Anterior cingulate cortex (tissue), 58 donors: ENCODE measurements around the gene ZNF483.
"Not testable (repeated sequence)": the region's sequence is repeated elsewhere in the genome, so short reads cannot be mapped to it uniquely, and the experiment has no call there.

ENCODE experiments used
- DNase-seq, 58 donors: peaks; one replicate each; lab custom pipeline; 2025; lab: John Stamatoyannopoulos, UW

Gene ZNF483

DNA sequence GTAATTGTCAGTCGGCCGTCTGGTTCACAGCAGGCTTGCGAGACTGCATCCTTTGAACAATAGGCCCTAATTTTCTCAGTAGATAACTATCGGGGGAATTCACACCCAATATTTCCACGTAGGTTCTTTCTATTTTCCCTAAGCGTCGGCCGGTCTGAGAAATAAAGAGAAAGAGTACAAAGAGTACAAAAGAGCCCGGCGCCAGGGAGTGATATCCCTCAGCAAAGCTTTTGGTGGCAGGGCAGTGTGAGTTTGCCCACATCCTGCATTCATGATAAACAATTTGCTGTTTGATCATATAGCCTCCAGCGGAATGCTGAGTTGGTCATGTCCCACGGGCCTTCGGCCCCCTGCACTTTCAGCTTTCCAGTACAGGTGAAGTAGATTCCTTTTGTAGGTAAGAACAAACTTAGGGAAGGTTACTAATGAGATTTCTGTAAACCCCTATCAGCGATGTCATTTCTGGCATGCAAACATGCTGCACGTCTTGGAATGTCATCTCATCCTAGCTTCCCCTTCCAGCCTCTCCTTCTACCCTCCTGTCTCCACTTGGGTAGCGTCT, 79.2 kb downstream of the ZNF483 start:
- no peak for DNase-seq

DNA sequence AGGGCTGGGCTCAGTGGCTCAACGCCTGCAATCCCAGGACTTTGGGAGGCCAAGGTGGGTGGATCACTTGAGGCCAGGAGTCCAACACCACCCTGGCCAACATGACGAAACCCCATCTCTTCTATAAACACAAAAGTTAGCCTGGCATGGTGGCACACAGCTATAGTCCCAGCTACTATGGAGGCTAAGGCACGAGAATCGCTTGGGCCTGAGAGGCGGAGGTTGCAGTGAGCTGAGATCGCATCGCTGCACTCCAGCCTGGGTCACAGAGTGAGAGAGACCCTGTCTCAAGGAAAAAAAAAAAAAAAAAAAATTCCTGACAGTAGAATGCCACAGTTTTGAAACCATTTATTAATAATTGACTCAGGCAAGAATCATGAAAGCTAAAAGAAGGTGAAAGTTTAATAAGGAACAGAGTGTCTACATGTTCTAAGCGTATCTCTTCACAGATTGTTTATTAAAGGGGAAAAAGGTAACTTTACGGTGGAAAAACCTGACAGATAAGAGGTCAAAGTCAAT, 80.1 kb downstream of the ZNF483 start:
- DNase-seq = no peak

DNA sequence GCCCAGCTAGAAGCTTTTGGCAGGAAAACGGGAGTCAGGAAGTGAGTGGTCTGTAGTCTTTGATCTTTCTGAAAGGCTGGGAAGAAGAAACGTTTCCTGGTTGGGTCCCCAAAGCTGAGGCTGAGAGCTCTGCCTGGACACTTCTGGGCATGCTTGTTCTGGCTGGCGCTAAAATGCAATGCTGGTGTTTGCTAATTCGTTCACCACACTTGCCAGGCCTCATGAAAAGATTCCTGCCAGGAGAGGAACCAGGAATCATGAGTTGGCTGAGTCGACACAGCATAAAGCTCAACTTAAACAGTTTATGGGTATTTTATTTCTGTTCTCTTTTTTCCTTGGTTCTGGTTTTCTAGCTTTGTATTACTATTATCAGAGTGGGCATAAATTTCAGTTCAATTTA, 85.2 kb downstream of the ZNF483 start:
- DNase-seq = no peak

DNA sequence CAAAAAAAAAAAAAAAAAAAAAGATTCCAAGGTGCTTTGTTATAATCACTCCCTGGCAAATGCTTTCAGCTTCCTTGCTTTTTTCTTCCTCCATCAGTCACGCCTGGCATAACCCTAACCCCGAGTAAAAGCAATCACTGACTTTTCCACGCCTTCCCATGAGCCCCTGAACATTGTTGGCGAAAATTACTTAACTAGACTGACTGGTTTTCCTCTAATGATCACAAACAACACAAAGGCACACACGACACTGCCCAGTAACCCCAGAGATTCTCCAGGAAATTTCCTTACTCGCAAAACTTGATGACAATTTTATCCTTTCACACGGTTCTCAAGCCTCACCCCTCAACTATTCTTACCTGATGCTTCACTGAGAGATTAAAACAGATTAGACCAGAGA, 85.9 kb downstream of the ZNF483 start:
- DNase-seq = no peak

DNA sequence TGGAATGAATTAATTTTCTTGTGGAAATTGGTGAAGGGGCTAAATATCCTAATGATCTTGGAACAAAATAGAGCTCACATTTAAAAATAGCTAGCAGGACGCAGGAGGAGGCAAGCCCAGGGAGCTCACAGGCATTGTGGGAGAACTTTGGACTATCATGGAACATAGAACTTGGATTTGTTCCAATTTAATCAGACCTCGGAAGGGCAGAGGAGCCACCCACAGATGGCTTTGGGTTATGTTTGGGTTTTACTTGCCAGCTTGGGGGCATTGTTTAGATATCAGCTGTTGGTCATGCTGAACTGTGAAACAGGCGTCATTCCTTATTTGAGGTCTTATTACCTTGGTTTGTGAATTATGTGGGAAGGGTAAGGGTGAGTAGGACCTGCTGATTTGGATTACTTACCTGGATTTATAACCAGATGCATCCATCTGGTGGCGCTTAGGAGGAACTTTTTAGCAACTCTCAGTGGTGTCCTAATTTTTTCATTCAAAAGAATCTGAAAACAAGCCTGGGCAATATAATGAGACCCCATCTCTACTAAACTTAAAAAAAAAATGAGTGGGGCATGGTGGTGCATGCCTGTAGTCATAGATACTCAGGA, 88.6 kb downstream of the ZNF483 start:
- DNase-seq = no peak

DNA sequence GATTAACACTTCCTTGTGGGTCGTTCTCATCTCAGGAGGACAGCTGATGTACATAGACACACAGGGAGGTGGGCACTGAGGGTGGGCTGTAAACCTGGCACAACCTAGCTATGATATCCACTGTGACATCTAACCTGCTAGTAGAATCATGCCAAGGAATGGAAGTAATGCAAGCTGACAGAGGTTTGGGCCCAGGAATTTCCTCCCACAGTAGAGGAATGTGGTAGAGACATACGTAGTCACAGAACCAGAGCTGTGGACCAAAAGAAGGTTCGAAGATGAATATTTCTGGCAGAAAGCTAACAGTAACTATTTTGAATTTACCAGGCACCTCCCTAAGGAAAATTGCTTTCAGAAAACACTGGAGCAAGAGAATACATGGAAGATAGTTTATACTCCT, 90.9 kb downstream of the ZNF483 start:
- DNase-seq = no peak

DNA sequence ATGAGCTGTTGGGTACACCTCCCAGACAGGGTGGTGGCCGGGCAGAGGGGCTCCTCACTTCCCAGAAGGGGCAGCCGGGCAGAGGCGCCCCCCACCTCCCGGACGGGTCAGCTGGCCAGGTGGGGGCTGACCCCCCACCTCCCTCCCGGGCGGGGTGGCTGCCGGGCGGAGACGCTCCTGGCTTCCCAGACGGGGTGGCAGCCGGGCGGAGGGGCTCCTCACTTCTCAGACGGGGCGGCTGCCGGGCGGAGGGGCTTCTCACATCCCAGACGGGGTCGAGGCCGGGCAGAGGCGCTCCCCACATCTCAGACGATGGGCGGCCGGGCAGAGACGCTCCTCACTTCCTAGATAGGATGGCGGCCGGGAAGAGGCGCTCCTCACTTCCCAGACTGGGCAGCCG, 92.4 kb downstream of the ZNF483 start:
- not testable (repeated sequence) for DNase-seq

DNA sequence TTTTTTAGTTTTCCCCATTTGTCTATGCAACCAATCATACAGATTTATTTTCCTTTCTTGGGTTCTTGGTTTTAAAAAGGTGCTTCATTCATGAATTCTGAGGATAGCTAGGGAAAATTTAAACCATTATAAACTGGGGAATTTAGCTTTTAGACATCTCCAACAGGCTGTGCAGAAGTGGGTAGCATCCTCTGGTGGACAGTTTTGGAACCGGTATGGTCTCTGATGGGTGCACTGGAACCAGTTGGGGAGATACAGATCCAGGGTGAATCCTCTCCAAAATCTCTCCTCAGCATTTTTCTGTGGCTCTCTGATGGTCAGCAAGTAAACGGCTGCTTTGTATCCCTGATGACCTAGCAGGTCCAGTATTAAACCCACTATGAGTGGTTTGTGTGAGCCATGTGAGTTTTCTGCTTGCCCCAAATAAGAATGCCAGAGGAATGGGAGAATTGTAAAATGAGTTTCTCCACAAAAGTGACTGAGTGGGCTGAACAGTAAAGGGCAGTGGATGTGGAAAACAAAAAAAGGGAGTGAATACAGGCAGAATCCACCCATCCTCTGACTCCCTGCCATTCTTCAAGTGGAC, 97.0 kb downstream of the ZNF483 start:
- peak in 26 of 58 donors; percentile 0 to 47 (median 6) for DNase-seq

DNA sequence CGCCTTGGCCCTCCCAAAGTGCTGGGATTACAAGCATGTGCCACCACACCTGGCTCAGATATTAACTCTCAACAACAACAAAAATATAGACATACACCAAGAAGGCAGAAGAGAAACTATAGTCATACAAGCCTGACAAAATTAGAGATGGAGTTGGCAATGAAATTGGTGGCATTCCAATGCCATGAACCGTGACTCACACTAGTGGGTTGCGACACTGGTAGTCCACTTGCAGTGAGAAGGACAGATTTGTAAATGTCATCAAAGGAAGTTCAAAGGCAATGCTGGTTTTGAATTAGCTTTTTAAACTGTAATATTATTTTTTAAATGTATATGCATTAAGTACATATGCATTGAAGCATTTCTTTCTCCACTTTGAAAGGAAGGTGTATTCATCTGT, 97.6 kb downstream of the ZNF483 start:
- no peak for DNase-seq
